Effector CD8-positive, alpha-beta T cell (primary cell): Measurements from ENCODE around the gene CARNS1.

Source experiments
- DNase-seq: peaks from one replicate; lab custom pipeline; 2025; lab: John Stamatoyannopoulos, UW

The CARNS1 gene

DNA sequence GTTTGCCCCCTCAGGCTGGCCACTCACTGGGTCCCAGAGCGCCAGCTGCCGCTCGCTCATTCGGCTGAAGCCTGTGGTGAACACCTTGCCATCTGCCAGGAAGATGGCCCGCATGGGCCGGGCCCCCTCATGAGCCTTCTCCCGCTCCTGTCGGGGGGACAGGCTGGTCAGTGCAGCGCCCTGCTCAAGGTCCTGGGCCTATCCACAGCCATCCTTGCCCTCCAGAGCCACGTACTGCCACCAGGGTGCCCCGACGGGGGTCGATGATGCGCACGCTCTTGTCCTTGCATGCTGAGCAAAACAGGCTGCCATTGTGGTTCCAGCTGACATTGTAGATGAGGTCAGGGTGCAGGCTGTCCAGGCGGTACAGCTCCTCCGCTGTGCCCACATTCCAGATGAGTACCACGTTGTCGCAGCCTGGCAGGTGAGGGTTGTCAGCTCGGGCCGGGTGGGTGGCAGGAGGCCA, 25.7 kb downstream of the CARNS1 start:
- DNase-seq = no peak

DNA sequence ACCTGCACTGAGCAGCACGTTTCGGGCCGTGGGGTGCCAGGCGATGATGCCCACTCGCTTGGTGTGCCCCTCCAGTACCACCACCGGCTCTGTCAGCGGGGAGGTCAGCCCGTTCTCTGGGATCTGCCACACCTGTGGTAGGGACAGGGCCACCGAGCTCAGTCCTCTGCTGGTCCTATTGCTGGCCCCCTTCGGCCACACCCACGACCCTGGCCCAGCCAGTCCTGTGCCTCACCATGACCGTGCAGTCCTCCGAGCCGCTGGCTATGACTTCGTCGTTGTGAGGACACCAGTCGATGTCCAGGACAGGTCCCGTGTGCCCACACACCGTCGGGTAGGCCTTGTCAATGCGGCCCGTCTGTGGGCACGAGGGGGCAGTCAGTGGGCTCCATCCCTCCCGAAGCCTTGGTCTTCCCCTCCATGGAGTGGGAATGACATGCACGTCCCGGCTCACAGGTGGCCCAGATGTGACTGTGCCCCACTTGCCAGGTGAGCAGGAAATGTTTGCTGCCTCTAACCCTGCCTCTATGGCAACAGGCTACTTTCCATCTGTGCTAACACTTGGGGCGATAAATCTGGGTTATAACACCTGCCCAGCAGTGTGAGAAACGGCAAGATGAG, 26.4 kb downstream of the CARNS1 start:
- no peak for DNase-seq

DNA sequence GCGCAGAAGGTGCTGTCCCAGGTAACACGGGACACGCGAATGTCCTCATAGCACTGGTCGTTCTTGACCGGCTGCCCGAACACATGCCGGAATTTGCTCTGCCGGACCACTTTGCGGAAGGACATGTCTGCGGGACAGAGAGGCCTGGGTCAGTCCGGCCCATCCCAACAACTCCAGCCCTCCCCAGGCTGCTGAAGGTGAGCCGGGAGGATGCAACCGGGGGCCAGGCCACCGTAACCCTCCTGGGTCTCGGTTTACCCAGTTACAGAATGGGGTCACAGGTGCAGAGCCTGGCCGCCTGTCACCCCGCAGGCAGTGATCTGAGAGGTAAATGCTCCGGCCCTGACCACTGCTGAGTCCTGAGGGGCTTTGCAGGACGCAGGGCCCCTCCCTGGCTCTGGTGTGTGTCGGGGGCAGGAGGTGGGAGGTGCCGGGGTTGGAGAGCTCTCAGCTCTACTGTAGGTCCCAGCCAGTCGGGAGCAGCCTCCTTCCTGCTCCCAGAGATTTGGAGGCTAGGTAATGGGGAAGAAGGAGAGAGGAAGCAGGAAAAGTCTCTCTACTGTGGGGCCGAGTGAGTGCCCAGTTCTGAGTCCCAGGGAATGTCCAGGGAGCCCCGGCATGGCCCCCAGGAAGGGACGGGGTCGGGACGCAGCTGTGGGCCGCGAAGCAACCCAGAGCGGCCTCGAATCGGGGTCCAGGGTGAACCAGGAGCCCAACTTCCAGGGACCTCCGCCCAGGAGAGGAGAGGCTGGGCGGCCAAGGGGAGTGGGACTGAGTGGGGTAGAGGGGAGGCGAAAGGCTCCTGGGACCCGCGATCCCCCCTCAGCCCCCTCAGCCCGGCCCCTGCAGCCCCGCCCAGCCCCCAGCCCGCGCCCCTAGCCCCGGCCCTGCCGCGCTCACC, 27.3 kb downstream of the CARNS1 start:
- no peak for DNase-seq

DNA sequence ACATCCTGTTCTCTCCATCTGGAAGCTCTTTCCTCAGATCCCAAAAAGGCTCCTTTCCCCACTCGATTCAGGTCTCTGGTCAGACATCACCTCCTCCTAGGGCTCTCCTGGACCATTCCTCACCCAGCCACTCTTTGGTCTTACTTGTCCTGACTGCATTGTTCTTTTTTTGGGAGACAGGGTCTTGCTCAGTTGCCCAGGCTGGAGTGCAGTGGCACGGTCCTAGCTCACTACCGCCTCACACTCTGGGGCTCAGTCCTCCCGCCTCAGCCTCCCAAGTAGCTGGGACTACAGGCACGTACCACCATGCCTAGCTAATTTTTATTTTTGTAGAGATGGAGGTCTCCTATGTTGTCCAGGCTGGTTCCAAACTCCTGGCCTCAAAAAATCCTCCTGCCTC, 30.0 kb downstream of the CARNS1 start:
- no peak for DNase-seq

DNA sequence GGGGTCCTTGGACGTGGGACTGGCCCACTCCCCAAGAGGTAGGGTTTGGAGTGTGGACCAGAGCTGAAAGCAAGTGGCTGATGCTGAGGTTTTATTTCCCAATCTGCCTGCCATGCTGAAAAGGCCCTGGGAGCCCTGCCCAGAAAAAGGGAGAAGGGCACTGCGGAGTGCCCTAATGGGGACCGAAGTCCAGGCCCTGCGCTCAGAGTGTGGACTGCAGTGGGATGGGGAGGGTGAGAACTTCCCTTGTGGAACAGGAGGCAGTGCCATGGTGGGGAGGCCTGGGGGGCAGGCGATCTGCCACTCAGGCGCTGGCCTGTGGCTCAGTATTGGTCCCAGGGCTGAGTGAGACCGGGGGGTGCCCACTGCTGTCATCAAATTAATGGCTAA, 32.7 kb downstream of the CARNS1 start:
- DNase-seq = no peak

DNA sequence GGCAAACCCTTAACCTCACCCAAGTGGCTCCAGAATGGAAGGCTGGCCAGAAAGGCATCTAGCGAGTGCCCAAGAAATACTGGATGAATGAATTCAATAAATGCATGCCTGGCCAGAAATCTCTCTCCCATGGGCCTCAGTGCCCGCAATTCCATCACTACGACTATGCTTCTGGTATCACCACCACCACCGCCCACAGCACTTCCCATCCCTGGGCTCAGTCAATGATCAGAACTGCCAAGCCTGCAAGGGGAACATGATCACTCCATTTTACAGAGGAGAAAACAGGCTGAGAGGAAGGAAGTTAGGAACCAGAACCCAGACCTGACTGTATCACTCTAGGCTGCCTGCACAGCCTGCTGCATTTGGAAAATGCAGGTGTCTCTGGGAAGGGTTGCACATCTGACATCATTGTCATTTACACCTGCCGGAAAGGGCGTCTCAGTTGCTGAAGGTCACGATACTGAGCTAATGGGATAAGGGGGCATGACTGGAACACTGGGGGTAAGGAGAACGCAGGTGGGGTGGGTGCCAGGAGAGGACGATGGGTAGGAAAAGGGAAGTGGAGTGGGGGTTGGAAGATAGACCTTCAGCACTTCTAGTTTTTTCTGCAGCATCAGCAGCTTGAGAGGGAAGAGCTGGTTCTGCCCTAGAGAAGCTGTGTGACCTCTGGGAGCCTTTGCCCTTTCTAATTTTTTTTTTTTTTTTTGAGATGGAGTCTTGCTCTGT, 33.8 kb downstream of the CARNS1 start:
- DNase-seq = no peak

DNA sequence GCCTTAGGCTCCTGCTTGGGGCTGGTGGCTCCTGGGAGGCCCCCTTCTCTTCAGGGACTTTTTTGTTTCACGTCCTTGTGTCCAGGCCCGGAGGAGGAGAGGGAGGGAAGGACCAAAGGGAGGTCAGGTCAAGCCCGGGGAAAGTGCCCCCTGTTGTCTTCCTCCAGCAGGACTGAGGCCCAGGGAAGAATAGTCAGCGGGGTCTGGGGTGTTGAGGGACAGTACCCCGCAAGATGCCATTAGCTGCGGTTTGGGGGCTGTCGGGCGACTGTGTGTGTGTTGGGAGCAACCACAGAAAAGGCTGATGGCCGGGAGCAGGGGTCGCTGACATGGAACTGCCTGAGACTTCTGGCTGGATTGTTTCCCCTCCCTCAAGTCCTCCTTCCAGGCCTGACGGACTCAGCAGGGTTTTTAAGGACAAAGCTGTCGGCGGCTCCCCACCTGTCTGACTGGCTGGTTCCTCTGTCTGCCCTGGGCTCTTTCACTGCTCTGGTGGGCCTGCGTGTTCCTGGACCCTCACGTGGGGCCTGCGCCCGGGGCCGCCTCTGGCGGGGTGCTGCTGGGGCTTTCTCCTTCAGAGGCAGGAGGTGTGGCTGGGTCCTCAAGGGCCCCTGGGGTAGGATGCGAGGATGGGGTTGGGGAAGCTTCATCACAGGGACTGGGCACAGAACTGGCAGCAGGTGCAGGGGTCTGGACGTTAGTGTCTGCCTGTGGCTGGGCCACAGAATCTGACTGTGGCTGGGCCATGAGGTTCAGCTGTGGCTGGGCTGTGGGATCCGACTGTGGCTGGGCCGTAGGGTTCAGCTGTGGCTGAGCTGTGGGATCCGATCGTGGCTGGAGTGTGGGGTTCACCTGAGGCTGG, 35.5 kb downstream of the CARNS1 start:
- DNase-seq = no peak

DNA sequence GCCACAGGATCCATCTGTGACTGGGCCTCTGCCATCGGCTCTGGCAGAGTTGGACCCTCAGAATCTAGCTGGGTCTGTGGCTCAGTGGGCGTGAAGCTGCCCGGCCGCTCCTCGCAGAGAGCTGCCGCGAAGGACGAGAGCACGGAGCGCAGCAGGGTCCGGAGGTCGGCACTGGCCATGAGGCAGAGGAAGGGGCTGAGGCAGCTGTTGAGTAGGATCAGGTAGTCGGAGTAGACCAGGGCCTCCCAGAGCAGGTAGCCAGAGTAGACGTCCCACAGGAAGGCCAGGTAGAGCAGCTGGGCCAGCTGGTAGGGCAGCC, 36.1 kb downstream of the CARNS1 start:
- DNase-seq = no peak

DNA sequence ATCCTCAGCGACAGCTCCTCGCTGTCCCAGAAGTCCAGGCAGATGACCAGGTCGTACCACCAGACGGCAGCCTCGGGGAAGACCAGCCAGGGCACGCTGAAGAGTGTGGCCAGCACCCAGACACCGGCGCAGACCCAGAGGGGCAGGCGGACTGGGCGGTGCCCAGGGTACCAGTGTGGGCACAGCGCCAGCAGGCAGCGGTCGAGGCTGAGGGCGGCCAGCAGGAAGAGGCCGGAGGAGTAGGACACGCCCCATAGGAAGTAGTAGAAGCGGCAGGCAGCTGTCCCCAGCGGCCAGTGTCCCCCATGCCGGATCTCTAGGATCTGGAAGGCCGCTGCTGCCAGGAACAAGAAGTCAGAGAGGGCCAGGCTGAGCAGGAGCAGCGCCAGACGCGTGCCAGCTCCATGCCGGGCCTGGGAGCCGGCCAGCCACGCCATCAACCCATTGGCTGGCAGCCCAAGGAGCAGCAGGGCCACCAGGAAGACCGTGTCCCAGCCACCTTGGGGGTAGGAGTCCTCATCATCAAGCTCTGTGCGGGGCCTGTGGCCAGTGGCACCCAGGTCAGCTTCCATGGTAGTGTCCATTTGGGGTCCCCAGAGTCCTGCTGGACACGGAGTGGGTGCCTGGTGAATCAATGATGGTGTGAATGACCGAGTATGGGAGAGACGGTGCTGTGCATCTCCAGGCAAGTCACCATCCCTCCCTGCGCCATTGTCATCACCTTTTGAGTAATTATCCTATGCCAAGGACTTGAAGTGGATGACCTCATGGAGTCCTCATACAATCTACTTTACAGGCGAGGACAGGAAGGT, 36.9 kb downstream of the CARNS1 start, which contains the start of gene GPR152:
TSS of gene GPR152 (minus strand) at position 589 of the 812 bp plus-strand sequence. CDS start at position 584, 5 bp downstream.
- no peak for DNase-seq

DNA sequence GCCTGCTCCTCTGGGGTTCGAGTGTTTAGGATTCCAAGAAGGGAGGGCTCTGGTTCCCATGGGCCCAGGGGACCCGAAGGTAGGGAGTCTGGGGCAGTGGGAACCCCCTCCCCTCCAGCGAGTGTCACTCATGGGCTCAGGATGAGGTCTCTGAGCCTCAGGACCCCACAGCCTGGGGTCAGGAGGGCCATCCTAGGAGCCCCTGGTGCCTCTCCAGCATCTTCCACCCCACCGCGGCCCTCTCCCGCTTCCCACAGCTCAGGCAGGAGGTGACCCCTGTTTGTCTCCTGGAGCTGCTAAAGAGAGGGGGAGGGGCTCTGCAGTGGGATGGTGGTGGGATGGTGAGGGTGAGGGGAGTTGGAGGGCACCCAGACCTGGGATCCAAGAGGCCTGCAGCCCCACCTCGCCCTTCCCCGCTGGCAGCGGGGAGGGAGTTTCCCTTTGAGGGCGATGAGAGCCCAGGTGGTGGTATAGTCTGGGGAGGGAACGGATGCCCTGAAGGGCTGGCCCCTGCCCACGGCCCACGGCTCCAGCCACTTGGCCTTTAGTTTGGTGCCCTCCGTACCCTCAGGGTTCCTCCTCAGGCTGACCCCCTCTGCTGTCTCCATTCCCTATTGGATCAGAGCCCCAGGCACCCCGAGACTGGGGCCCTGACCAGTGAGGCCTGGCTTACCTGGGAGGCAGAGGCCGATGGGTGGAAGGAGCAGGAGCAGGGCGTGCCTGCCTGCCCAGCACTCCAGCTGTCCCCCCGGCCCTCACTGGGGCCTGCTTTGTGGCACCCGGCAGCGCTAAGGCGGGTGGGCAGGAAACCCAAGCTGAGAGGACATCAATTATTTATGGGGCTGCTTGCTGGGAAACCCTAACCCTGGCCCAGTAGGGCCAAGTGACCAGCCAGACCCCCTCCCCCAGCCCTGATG, 38.6 kb downstream of the CARNS1 start:
- no peak for DNase-seq

DNA sequence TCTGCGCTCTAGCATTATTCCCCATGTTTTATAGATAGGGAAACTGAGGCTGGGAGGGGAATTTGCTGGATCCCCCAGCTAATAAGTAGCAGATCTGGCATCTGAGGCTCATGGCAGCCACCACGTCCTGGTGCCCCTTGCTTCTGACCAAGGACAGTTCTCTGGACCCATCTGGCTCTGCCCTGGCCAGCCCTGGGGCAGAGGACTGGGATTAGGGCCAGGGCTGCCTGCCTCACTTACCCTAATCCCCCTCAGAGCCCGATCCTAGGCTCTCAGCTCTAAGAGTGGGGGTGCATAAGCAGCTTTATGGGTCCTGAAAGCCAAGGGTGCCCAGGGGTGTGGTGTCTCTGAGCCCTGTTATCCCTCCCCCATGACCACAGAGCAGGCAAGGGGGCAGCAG, 39.6 kb downstream of the CARNS1 start, which contains the start of gene CABP4:
TSS of gene CABP4 (plus strand) at position 301 of the 400 bp plus-strand sequence. CDS start at position 371, 70 bp downstream.
- DNase-seq = no peak

DNA sequence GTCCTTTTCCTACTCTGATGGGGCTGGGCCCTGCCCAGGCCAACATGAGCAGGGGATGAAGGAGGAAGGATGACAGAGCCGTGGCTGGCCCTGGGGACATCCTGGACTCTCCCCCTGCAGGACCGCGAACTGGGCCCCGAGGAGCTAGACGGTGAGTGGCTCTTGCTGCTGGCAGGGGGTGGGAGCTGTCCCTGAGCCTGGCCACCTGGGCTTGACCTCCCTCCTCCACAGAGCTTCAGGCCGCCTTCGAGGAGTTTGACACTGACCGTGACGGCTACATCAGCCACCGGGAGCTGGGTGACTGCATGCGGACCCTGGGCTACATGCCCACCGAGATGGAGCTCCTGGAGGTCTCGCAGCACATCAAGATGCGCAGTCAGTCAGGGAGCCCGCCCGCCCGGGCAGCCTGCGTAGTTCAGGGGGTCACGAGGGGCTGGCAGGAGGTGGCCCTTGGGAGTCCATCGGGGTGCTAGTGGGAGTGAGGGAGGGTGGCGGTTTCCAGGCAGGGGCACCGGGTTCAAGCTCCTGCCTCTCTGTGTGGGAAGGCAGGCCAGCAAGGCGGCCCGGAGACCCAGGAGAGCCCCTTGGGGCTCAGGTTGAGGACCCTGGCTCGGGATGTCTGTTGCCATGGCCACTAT, 40.7 kb downstream of the CARNS1 start:
- DNase-seq = no peak

DNA sequence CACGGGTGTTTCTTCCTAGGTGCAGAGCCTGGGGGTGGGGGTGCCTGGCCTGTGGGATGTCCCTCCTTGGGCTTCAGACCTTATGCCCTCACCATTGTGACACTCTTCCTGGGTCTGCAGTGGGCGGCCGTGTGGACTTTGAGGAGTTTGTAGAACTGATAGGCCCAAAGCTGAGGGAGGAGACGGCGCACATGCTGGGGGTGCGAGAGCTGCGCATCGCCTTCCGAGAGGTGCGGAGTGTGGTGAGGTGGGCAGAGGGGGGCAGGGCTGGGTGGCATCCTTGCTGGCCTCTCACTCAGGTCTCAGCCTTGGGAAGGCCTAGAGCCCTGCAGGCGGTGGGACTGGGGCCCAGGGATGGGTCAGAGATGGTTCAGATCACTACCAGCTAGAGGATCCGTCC, 42.0 kb downstream of the CARNS1 start:
- DNase-seq = no peak

DNA sequence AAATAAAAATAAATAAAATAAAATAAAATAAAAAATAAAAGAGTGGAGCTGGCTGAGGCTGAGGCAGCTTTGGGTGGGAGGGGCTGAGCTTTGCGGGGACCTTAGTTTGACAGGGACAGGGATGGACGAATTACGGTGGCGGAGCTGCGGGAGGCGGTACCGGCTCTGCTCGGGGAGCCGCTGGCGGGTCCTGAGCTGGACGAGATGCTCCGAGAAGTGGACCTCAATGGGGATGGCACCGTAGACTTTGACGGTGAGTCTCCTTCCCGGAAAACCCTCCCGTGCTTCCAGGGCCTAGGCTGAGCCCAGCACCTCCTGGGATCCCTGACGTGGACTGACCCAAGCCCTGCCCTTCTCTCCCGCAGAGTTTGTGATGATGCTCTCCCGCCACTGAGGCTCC, 42.8 kb downstream of the CARNS1 start:
- no peak for DNase-seq

DNA sequence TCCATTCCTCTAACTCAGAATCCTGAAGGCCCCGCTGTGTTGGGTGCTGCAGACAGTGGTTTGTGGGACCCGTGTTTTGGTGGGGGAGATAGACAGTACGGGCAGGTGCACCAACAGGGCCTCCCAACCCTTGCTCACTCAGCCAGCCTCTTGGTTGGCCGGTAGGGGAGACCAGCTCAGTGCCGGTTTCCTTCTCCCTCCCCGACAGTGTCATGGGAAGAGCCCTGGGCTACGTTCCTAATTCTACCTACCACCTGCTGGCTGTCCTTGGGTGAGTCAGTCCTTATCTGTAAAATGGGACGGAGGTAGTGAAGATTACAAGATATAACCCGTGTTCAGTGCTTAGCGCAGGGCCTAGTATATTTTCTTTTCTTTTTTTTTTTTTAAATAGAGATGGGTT, 47.7 kb downstream of the CARNS1 start:
- no peak for DNase-seq

DNA sequence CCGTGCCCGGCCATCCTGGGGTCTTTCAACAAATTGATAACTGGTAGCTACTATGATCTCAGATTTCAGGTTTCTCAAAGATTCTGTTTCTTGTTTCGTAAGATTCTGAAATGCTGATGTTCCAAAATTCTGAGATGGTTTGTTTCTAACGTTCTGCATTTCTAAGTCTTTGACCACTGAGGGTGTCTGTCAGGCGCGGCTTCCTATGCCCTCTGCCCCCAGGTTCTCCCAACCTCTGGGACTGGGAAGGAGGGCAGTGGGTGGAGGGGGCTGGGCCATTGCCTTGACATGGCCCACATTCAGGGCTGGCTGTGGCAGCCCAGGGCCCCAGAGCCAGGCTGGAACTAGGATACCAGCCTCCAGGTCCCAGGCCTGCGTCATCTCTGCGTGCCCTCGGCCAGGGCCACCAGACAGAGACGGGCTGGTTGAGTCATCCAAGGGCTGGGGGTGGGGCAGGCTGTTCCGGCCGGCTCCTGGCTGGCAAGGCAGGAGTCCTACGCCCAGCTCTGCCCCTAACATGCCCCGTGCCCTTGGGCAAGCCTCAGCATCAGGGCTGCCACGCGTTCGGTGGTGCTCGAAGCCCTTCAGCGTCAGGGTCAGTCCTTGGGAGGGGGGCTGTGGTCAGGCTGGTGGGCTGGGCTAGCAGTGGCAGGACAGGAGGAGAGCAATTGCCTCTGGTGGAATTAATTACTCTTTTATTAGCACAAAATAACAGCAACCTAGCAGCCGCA, 48.4 kb downstream of the CARNS1 start:
- no peak for DNase-seq

DNA sequence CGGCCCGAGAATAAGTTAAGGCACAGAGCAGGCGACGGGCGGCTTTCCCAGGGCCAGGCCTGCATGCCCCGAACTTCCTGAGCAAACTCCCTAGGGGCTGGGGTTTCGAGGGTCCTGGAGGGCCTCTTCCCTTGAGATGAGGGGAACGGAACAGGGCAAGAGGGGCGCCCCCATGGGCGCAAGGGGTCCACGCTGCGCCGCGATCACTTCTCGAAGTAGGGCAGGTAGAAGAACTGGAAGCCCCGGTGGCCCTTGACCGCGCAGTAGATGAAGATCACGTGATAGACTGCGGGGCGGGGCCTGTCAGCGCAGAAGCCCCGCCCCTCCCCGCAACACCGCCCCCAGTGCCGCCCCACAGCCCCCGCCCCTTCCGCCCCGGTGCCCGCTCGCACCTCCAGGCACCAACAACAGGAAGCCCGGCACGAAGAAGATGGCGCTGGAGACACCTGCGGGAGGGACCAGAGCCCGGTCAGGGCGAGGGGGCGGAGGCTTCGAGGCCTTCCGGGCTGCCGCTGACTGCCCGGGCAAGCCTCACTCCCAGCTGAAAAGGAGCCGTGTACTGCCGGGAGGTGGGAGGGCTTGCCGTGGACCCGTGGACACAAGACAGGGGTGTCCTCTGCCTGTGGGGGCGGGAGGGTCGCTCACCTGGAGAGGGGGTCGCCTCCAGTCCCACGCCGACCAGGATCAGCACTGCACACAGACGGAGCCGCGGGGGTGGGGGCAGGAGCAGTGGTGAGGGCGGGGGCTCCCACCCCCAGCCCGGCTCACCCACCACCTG, 49.1 kb downstream of the CARNS1 start:
- peak; percentile 84 for DNase-seq

DNA sequence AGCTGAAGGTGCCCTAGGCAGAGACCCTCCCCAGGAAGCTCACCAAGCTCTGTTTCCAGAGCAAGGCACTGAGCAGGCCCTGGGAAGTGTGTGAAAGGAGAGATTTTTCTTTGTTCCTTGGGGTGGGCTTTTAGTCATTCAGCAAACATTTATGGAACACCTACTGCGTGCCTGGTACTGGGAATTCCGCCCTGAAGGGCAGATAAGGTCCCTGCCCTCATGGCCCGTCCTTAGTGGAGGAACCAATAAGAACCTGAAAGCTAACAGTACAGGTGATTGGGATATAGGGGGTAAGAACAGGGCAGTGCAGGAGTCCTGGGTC, 49.7 kb downstream of the CARNS1 start:
- DNase-seq = no peak
